Pons (tissue), 1 donor: Measurements from ENCODE around the gene TMCC1.
"Not testable (repeated sequence)": the region's sequence is repeated elsewhere in the genome, so short reads cannot be mapped to it uniquely, and the experiment has no call there.

ENCODE experiments used
- DNase-seq: peaks from one replicate; pipeline ENCODE4 v3.0.0-alpha.2; 2016; ENCODE audit warnings: low spot score

TMCC1 gene

GRCh38 chr3:129773691-129774663 lies 119.5 kb downstream of the TMCC1 start:
- DNase-seq: no peak

DNA sequence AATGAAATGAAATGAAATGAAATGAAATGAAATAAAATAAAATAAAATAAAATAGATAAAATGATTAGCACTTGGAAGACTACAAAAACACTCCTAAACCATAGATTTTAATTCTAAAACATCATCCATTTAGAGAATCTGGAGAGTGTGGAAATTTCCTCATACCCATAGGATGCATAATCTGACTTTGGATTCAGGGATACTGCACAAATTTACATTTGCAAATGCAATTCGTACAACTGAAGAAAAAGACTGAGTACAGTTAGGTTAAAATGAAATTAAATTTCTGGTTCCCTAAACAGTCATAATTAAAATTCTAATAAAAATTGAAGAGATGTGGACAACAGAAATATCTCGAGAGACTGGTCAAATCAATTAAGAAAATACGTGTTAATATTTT lies 122.9 kb downstream of the TMCC1 start:
- DNase-seq: no peak

DNA sequence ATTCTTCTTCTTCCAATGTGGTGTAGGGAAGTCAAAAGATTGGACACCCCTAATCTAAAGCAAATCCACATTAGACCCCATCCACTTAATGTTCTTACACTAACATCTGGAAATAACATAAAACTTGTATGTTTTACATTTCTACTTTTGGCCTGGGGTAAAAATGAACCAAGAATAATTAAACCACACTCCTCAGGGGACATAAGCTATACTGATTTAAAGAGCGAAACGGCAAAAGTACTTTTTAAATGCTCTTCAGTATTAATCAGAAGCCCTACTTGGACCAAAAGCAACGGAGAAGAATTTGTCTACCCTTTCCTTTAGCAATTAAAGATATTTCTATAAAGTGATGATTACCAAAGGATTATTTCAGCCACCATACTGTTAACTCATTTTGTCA lies 123.9 kb downstream of the TMCC1 start:
- DNase-seq: no peak

- DNase-seq: no peak
Observed at GRCh38 chr3:129768728-129769127, 124.8 kb downstream of the TMCC1 start.

GRCh38 chr3:129766135-129766534 lies 127.4 kb downstream of the TMCC1 start:
- DNase-seq: no peak

DNA sequence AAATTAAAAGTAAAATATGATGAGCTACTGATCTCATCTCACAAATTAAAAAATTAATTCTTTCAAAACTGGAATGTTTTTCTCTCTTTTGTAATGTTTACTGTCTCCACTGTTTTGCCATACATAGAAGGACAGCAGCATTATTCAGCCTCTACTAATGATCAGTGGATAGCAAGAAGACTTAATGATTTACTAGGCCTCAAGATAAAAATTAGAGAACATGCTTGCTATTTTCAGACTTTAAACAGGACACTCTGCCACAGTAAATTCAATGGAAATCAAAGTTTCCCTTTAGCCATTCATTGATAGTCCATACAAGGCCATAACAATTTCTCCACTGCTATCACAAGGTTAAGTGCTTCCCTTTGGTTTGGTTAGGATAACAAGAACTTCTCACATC lies 129.4 kb downstream of the TMCC1 start:
- DNase-seq: no peak

GRCh38 chr3:129758785-129759320 lies 134.7 kb downstream of the TMCC1 start:
- no peak for DNase-seq

- DNase-seq: no peak
Observed at GRCh38 chr3:129758306-129758705, 135.2 kb downstream of the TMCC1 start.

DNA sequence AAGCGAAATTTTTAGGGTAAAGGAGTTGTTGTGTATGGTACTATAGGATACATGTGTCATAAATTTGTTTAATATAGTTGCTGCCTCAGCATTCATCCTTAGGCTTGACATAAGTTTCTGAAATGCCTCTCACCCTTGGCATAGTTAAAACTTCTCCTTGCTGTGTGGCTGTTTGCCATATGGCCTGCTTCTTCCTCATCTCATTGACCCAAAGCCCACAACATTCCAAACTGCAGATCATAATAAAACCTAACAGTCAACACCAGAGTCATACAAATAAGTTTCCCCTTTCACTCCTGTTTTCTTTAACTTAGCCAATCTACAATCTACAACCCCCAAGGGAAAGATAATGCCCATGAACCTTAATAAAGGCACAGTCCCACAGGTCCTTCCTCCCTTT lies 136.6 kb downstream of the TMCC1 start:
- no peak for DNase-seq

GRCh38 chr3:129751105-129751504 lies 142.4 kb downstream of the TMCC1 start:
- not testable (repeated sequence) for DNase-seq

- no peak for DNase-seq
Observed at GRCh38 chr3:129749692-129750091, 143.8 kb downstream of the TMCC1 start.

- no peak for DNase-seq
Observed at GRCh38 chr3:129747992-129748391, 145.5 kb downstream of the TMCC1 start.

DNA sequence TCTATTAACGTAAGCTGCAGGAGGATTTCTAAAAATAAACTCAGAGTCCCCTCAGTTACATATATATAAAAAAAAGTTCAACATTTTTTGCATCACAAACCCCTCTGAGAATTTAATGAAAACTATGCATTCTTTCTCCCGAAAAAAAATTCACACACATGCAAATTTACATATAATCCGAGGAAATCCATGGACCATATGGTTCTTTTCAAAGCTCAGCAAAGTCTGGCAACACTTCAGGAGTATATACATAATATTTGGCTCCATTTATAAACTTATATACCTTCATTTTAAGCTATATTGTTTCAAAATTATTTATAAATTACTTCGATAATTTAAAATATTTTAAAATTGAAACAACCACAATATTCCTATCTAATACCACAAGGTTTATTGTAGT lies 146.4 kb downstream of the TMCC1 start:
- DNase-seq: no peak

- DNase-seq: no peak
Observed at GRCh38 chr3:129746629-129747028, 146.9 kb downstream of the TMCC1 start.

GRCh38 chr3:129745253-129745652 lies 148.3 kb downstream of the TMCC1 start:
- peak; percentile 54 for DNase-seq

DNA sequence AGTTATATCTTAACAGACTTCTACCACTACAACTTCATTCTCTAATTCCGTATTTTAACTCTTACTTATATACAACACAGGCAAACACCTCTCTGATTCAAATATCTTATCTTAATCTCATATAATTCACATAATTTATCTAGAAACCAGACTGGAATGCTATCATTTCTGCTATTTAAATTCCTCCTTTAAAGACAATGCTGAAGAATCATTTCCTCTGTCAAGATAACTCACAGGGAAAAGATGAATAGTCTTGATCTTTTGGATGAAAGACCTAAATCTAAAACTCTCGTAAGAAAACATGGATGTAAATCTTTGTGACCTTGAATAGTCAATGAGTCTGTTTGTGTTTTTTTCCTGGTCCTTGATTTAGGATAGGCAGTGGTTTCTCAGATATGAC lies 151.7 kb downstream of the TMCC1 start:
- no peak for DNase-seq

DNA sequence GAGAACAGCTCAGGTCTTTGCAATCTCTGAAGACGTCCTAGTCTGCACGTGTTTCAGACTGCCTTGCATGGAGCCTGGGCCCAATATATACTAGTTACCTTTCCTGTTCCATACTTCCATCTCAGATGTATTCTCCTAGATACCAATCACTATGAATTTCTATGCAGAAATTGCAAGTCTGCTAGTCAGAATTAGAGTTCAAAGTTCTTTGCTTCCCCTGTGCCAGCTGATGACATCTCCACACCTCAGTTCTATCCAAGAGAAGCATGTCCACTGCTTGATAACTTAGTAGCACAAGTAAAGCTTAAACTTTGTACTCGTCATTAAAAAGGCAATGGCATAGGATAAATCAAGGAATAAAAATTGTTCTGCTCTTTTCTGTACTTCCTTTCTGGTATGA lies 153.4 kb downstream of the TMCC1 start:
- no peak for DNase-seq

GRCh38 chr3:129739634-129740033 lies 153.9 kb downstream of the TMCC1 start:
- no peak for DNase-seq

GRCh38 chr3:129738172-129738571 lies 155.3 kb downstream of the TMCC1 start:
- DNase-seq: no peak

- DNase-seq: no peak
Observed at GRCh38 chr3:129736070-129736469, 157.4 kb downstream of the TMCC1 start.

- no peak for DNase-seq
Observed at GRCh38 chr3:129735638-129736037, 157.9 kb downstream of the TMCC1 start.

- no peak for DNase-seq
Observed at GRCh38 chr3:129734449-129734848, 159.1 kb downstream of the TMCC1 start.

- peak; percentile 79 for DNase-seq
Observed at GRCh38 chr3:129732200-129732876, 161.2 kb downstream of the TMCC1 start.
